Lower leg skin (tissue), 4 donors: ENCODE measurements around the gene ITM2C. TPM values are rescaled to one million over a fixed set of nuclear protein-coding genes. Genes with fewer than 3 reads are reported as not detected.

ENCODE experiments used
- DNase-seq, 2 donors: peaks; one replicate each; pipeline ENCODE4 v3.0.0-alpha.2; 2019; ENCODE audit warnings: low spot score in 2 of 2
- H3K4me3 ChIP-seq: fragments of 200-600 bp; sonication (generic); 2 replicates; pipeline ENCODE4 v1.5.1; 2017; ENCODE audit warnings: mild to moderate bottlenecking, low read depth; ENCODE audit not compliant: poor library complexity, severe bottlenecking
- CTCF ChIP-seq, 3 donors: fragments of 450-650 bp; IDR thresholded peaks; one replicate each; pipeline ENCODE4 v1.5.1; 2016; ENCODE audit warnings: antibody characterized with exemption in 3 of 3, mild to moderate bottlenecking in 3 of 3, moderate library complexity in 2 of 3
- POLR2A ChIP-seq, 2 donors: fragments of 450-650 bp; IDR thresholded peaks; one replicate each; pipeline ENCODE4 v1.6.1; 2016 to 2017; ENCODE audit warnings: antibody characterized with exemption in 2 of 2, mild to moderate bottlenecking in 1 of 2, moderate library complexity in 1 of 2
- WGBS, 2 donors: methylation state at CpG; one replicate each; pipeline ENCODE4 v1.1.5; 2018; 5-methylcytosine and 5-hydroxymethylcytosine counted together
- intact Hi-C: fragments of 100-400 bp; cut with DNase I; formaldehyde crosslinking; loops from one replicate; pipeline ENCODE4 v1.15.0; 2023; ENCODE audit warnings: low total_unique reads
- total RNA-seq, 4 donors: library from RNA; depleted of rRNA; stranded (reverse); fragments of >200 nt; gene quantifications; one replicate each; pipeline ENCODE4 v1.1.0, GENCODE V29; 2016

The ITM2C gene
- total RNA-seq, 4 donors from 2014 or later, result 12.3 to 19.1 (median 14.0) TPM

GRCh38 chr2:230893841-230894781 is 29.4 kb downstream of the ITM2C start:
- peak in 1 of 2 donors; percentile 81 for DNase-seq
- intact Hi-C loops, result no loop called here
- WGBS, 2 donors, result 72 to 74% methylated on average over 19 of the region's 19 CpGs
- TF ChIP-seq CTCF (IDR thresholded peaks at IDR 0.05) (no peak), POLR2A (IDR thresholded peaks at IDR 0.05) (no peak)
- no peak overlapping the region for H3K4me3 ChIP-seq

- intact Hi-C loops, result no loop called here
- no peak for TF ChIP-seq POLR2A (IDR thresholded peaks at IDR 0.05)
- TF ChIP-seq CTCF (IDR thresholded peaks at IDR 0.05), result no peak
- no peak overlapping the region for H3K4me3 ChIP-seq
- WGBS, 2 donors, result 59 to 66% methylated on average over 6 of the region's 6 CpGs
- DNase-seq, result no peak
Measured at GRCh38 chr2:230895536-230896345, 31.0 kb downstream of the ITM2C start.

GRCh38 chr2:230896346-230897115 is 31.8 kb downstream of the ITM2C start:
- TF ChIP-seq POLR2A (IDR thresholded peaks at IDR 0.05) (no peak), CTCF (IDR thresholded peaks at IDR 0.05) (no peak)
- WGBS, 2 donors, result 83 to 86% methylated on average over 19 of the region's 19 CpGs
- intact Hi-C loops, result no loop called here
- H3K4me3 ChIP-seq, result no peak overlapping the region
- DNase-seq, result peak in 1 of 2 donors; percentile 53

- TF ChIP-seq CTCF (IDR thresholded peaks at IDR 0.05) (no peak), POLR2A (IDR thresholded peaks at IDR 0.05) (no peak)
- no peak overlapping the region for H3K4me3 ChIP-seq
- DNase-seq, result peak in 1 of 2 donors; percentile 75
- WGBS, 2 donors, result 92 to 95% methylated on average over 13 of the region's 13 CpGs
- intact Hi-C loops, result no loop called here
Measured at GRCh38 chr2:230898016-230898712, 33.4 kb downstream of the ITM2C start.

GRCh38 chr2:230898713-230899091 is 34.0 kb downstream of the ITM2C start:
- H3K4me3 ChIP-seq, result no peak overlapping the region
- TF ChIP-seq CTCF (IDR thresholded peaks at IDR 0.05) (no peak), POLR2A (IDR thresholded peaks at IDR 0.05) (no peak)
- intact Hi-C loops, result no loop called here
- DNase-seq, result peak in 1 of 2 donors; percentile 68
- WGBS, 2 donors, result 60 to 68% methylated on average over 8 of the region's 8 CpGs
